Measurements from ENCODE around the gene SLC30A7. TPM values are rescaled to one million over a fixed set of nuclear protein-coding genes. Genes with fewer than 3 reads are reported as not detected.

The SLC30A7 gene
- total and polyA plus RNA-seq, 8 donors = 1.5 to 65.7 (median 6.2) TPM

- no peak overlapping the region for H3K27ac ChIP-seq
- intact Hi-C loops (cut with DNase I; ENCODE audit: low total_unique reads) = no loop called here
- H3K36me3 ChIP-seq = peaks cover 0 to 12% (median 0%) of the 10 kb centered on the region in 4 donors
- H3K4me1 ChIP-seq = peaks cover 0 to 17% (median 12%) of the 10 kb centered on the region in 4 donors
- H3K27me3 ChIP-seq = no peaks in the 10 kb centered on the region
- no peak for TF ChIP-seq EP300 (IDR thresholded peaks at IDR 0.05)
- TF ChIP-seq POLR2A (IDR thresholded peaks at IDR 0.05) = no peak
- no peak for TF ChIP-seq POLR2AphosphoS5 (IDR thresholded peaks at IDR 0.05)
- TF ChIP-seq CTCF (IDR thresholded peaks at IDR 0.05) = no peak
- H3K4me3 ChIP-seq = no peak overlapping the region
- H3K9me3 ChIP-seq = peaks cover 0 to 15% (median 10%) of the 10 kb centered on the region in 4 donors
- no peak for DNase-seq
- WGBS, 5 donors = 97 to 100% (median 100%) methylated on average over 1 of the region's 1 CpG
These were observed 4.5 kb upstream of the SLC30A7 start for GRCh38 chr1:100891380-100891779.

GRCh38 chr1:100892554-100892953 lies 3.3 kb upstream of the SLC30A7 start:
- H3K27me3 ChIP-seq = no peaks in the 10 kb centered on the region
- H3K4me3 ChIP-seq = no peak overlapping the region
- 90 to 94% (median 91%) methylated on average over 3 of the region's 3 CpGs for WGBS, 5 donors
- TF ChIP-seq EP300 (IDR thresholded peaks at IDR 0.05) (no peak), POLR2AphosphoS5 (IDR thresholded peaks at IDR 0.05) (no peak), POLR2A (IDR thresholded peaks at IDR 0.05) (no peak), CTCF (IDR thresholded peaks at IDR 0.05) (no peak)
- H3K4me1 ChIP-seq = peaks cover 7 to 29% (median 23%) of the 10 kb centered on the region in 4 donors
- DNase-seq = no peak
- intact Hi-C loops (cut with DNase I; ENCODE audit: low total_unique reads) = no loop called here
- no peak overlapping the region for H3K27ac ChIP-seq
- peaks cover 0 to 15% (median 10%) of the 10 kb centered on the region in 4 donors for H3K9me3 ChIP-seq
- peaks cover 0 to 4% (median 0%) of the 10 kb centered on the region in 4 donors for H3K36me3 ChIP-seq

GRCh38 chr1:100893718-100894117 lies 2.2 kb upstream of the SLC30A7 start:
- intact Hi-C loops (cut with DNase I; ENCODE audit: low total_unique reads) = no loop called here
- no peak for DNase-seq
- Histone ChIP-seq H3K4me3 (peak overlapping the region in 2 of 4 donors; percentile 66 to 88), H3K27me3 (no peaks in the 10 kb centered on the region), H3K27ac (no peak overlapping the region), H3K9me3 (peaks cover 0 to 15% (median 10%) of the 10 kb centered on the region in 4 donors), H3K36me3 (peaks cover 0 to 6% (median 2%) of the 10 kb centered on the region in 4 donors), H3K4me1 (peaks cover 11 to 38% (median 29%) of the 10 kb centered on the region in 4 donors)
- TF ChIP-seq POLR2AphosphoS5 (IDR thresholded peaks at IDR 0.05) (no peak), EP300 (IDR thresholded peaks at IDR 0.05) (no peak), POLR2A (IDR thresholded peaks at IDR 0.05) (no peak)
- 32 to 51% (median 42%) methylated on average over 2 of the region's 2 CpGs for WGBS, 5 donors

GRCh38 chr1:100894603-100895539 lies 1.0 kb upstream of the SLC30A7 start, which contains the start of gene EXTL2:
Gene EXTL2, minus strand, starts transcription at chr1:100894842. Its CDS starts 6,085 bp downstream, at chr1:100888757.
- DNase-seq = peak; percentile 90 to 96
- Histone ChIP-seq H3K9me3 (peaks cover 0 to 8% (median 5%) of the 10 kb centered on the region in 4 donors), H3K4me1 (peaks cover 11 to 47% (median 31%) of the 10 kb centered on the region in 4 donors), H3K27me3 (no peaks in the 10 kb centered on the region), H3K36me3 (peaks cover 6 to 18% (median 13%) of the 10 kb centered on the region in 4 donors), H3K27ac (peak within 1 kb of the TSS; percentile 92 to 98 (median 97)), H3K4me3 (peak within 1 kb of the TSS; percentile 66 to 88 (median 75))
- WGBS, 5 donors = 0 to 1% (median 0%) methylated on average over 44 to 47 of the region's 47 CpGs
- intact Hi-C loops (cut with DNase I; ENCODE audit: low total_unique reads) = no loop called here
- TF ChIP-seq POLR2AphosphoS5 (IDR thresholded peaks at IDR 0.05) (peak; percentile 37 to 82 (median 70)), EP300 (IDR thresholded peaks at IDR 0.05) (no peak)

- Histone ChIP-seq H3K27me3 (no peaks in the 10 kb centered on the region), H3K27ac (peak overlapping the region; percentile 92 to 98 (median 97)), H3K4me1 (peaks cover 11 to 53% (median 33%) of the 10 kb centered on the region in 4 donors), H3K4me3 (peak overlapping the region; percentile 66 to 88 (median 75)), H3K9me3 (no peaks in the 10 kb centered on the region), H3K36me3 (peaks cover 11 to 32% (median 23%) of the 10 kb centered on the region in 4 donors)
- DNase-seq = peak; percentile 43 to 81
- whole genome bisulfite sequencing, 5 donors = 0 to 2% (median 1%) methylated on average over 10 to 12 of the region's 12 CpGs
- TF ChIP-seq CTCF (IDR thresholded peaks at IDR 0.05) (no peak), POLR2AphosphoS5 (IDR thresholded peaks at IDR 0.05) (peak in 2 of 3 donors; percentile 26 to 53)
- intact Hi-C loops (cut with DNase I; ENCODE audit: low total_unique reads) = no loop called here
These were observed 642 bp downstream of the SLC30A7 start for GRCh38 chr1:100896481-100896982.
